GM12891 (cell line): ENCODE measurements around the gene MAP2K2.

Experiments used
- POLR2A ChIP-seq: IDR thresholded peaks from 2 replicates; pipeline ENCODE4 v1.6.1; 2011; ENCODE audit warnings: low read depth, low read length, control low read depth
- POLR2AphosphoS5 ChIP-seq: IDR thresholded peaks from 2 replicates; pipeline ENCODE4 v1.6.1; 2011; ENCODE audit warnings: low read depth, low read length, control low read depth
- POU2F2 ChIP-seq: IDR thresholded peaks from 2 replicates; pipeline ENCODE4 v1.6.1; 2011; ENCODE audit warnings: low read depth, mild to moderate bottlenecking, control low read depth, low read length, moderate library complexity
- TAF1 ChIP-seq: IDR thresholded peaks from 2 replicates; pipeline ENCODE4 v1.6.1; 2011; ENCODE audit warnings: low read depth, low read length, control low read depth

DNA sequence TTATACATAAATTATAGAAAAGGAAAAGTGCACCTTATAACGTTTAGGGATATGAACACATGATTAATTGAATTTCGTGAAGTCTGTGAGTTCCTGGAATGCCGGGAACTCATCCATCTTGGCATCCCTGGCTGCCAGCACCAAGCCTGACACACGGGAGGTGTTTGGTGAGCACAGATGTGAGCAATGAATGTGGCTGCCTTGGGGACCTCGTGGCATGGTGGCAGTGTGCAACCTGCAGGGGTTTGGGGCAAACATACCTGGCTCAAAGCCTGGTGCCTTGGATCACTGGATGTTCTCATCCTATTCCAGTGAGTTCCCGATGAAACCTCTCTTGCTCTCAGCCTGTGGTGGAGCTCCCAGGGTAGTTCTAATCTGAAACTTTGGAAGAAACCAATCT, 10.4 kb upstream of the MAP2K2 start:
- TF ChIP-seq POLR2A (no peak), TAF1 (no peak), POU2F2 (no peak), POLR2AphosphoS5 (no peak)
